ENCODE data around the gene PLSCR4. TPM values are rescaled to one million over a fixed set of nuclear protein-coding genes. Genes with fewer than 3 reads are reported as not detected.
"Not testable (repeated sequence)": the region's sequence is repeated elsewhere in the genome, so short reads cannot be mapped to it uniquely, and the experiment has no call there.

The PLSCR4 gene
- total RNA-seq, 1 donor from 2014 or later, result 1.0 TPM

DNA sequence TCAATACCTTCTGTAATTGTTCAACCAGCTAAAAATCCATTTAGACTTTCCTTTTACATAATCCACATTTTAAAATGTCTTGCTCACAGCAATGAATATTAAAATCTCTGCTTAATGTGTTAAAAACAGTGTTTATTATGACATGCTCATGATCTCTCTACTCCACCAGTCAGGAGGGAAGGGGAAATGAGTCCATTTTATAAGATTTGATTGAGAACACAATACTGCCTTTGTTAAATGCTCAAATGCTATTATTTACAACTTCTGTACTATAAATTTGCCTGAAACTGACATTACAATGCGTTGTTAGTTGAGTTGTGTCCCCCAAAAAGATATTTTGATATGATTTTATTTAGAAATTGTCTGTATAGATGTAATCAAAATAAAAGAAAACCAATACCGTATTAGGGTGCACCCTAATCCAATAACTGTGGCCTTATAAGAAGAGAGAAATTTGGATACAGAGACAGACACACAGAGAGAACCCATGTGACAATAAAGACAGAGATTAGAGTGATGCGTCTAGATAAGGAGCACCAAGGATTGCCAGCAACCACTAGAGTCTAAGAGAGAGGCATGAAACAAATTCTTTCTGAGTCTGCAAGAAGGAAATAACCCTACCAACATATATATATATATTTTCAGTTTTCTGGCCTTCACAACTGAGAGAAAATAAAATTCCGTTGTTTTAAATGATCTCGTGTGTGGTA, 9.1 kb upstream of the PLSCR4 start:
- TF ChIP-seq, protein P1, sequence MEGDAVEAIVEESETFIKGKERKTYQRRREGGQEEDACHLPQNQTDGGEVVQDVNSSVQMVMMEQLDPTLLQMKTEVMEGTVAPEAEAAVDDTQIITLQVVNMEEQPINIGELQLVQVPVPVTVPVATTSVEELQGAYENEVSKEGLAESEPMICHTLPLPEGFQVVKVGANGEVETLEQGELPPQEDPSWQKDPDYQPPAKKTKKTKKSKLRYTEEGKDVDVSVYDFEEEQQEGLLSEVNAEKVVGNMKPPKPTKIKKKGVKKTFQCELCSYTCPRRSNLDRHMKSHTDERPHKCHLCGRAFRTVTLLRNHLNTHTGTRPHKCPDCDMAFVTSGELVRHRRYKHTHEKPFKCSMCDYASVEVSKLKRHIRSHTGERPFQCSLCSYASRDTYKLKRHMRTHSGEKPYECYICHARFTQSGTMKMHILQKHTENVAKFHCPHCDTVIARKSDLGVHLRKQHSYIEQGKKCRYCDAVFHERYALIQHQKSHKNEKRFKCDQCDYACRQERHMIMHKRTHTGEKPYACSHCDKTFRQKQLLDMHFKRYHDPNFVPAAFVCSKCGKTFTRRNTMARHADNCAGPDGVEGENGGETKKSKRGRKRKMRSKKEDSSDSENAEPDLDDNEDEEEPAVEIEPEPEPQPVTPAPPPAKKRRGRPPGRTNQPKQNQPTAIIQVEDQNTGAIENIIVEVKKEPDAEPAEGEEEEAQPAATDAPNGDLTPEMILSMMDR (conservative IDR thresholded peaks at IDR 0.05), result no peak
- no peaks in the 10 kb centered on the region for H3K27me3 Mint-ChIP-seq (ENCODE audit: low read depth)
- DNase-seq (ENCODE audit: low read depth, low spot score), result no peak
- peaks cover 3% of the 10 kb centered on the region for H3K4me1 Mint-ChIP-seq
- no peaks in the 10 kb centered on the region for H3K9me3 Mint-ChIP-seq
- H3K27ac Mint-ChIP-seq (ENCODE audit: unreplicated experiment), result no peak overlapping the region
- H3K4me3 Mint-ChIP-seq, result no peak overlapping the region
- H3K36me3 Mint-ChIP-seq (ENCODE audit: low read depth), result no peaks in the 10 kb centered on the region

DNA sequence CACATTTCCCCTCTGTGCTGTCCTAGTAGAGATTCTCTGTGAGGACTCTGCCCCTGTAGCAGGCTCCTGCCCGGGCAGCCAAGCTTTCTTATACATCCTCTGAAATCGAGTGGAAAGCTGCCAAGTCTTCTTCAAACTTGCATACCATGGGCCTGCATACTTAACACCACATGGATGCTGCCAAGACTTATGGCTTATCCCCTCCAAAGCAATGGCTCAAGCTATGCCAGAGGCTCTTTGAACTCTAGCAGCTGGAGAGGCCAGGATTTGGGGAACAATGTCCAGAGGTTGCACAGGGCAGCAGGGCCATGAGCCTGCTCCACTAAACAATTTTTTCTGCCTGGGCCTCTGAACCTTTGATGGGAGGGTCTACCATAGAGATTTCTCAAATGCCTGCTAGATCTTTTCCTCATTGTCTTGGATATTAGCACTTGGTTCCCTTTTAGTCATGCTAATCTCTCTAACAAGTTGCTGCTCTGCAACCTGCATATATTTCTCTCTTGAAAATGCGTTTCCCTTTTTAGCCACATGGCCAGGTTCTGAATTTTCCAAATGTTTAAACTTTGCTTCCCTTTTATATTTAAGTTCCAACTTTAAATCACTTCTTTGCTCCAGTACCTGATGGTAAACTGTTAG, 6.1 kb upstream of the PLSCR4 start:
- H3K27me3 Mint-ChIP-seq (ENCODE audit: low read depth), result no peaks in the 10 kb centered on the region
- peaks cover 3% of the 10 kb centered on the region for H3K4me1 Mint-ChIP-seq
- peaks cover 3% of the 10 kb centered on the region for H3K36me3 Mint-ChIP-seq (ENCODE audit: low read depth)
- DNase-seq (ENCODE audit: low read depth, low spot score), result no peak
- no peak overlapping the region for H3K27ac Mint-ChIP-seq (ENCODE audit: unreplicated experiment)
- no peak overlapping the region for H3K4me3 Mint-ChIP-seq
- no peaks in the 10 kb centered on the region for H3K9me3 Mint-ChIP-seq
- TF ChIP-seq, protein P1 (conservative IDR thresholded peaks at IDR 0.05), result no peak

DNA sequence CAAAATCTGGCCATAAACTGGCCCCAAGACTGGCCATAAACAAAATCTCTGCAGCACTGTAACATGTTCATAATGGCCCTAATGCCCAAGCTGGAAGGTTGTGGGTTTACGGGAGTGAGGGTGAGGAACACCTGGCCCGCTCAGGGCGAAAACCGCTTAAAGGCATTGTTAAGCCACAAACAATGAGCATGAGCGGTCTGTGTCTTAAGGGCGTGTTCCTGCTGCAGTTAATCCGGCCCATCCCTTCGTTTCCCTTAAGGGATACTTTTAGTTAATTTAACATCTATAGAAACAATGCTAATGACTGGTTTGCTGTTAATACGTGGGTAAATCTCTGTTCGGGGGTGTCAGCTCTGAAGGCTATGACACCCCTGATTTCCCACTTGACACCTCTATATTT, 1.5 kb upstream of the PLSCR4 start:
- not testable (repeated sequence) for H3K27ac Mint-ChIP-seq (ENCODE audit: unreplicated experiment); DNase-seq (ENCODE audit: low read depth, low spot score); H3K9me3 Mint-ChIP-seq; H3K36me3 Mint-ChIP-seq (ENCODE audit: low read depth); H3K4me1 Mint-ChIP-seq
- H3K4me3 Mint-ChIP-seq, result peak overlapping the region; percentile 56
- peaks cover 11% of the 10 kb centered on the region for H3K27me3 Mint-ChIP-seq (ENCODE audit: low read depth)

DNA sequence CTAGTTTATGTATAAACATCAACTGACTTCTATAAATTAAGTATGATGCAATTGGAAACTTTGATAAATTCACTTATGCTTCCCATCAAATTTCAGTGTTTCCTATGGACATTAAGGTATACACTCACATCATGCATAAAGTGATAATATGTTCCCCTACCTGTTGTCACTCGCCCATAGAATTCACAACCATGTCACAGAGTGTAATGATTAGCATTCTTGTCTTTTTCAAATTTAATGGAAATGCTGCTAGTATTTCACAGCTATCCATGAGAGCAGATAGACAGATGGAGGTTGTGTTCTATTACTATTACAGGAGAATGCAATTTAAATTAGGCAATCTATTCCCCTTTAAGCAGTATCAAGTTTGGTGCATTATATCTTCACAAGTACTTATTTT, 984 bp downstream of the PLSCR4 start:
- TF ChIP-seq, protein P1 (conservative IDR thresholded peaks at IDR 0.05), result no peak
- H3K9me3 Mint-ChIP-seq, result no peaks in the 10 kb centered on the region

DNA sequence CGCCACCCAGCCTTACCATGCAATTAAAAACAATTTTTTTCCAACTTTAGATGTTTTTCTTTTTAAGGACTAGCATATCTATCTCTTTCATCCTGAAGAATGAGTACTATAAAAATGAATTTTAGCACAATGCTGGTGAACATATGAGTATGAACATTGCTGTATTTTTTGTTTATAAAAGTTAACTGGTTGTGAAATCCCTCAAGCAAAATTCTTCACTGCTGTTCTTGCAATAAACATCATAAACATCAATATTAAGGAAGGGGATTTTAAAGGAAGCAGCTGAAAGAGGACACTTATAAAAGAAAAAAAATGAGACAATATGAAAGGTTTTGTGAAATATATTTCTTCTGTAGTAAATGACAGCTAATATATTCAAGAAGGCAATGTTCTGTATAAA, 3.0 kb downstream of the PLSCR4 start:
- Mint-ChIP-seq H3K4me3 (no peak overlapping the region), H3K9me3 (no peaks in the 10 kb centered on the region), H3K27me3 (ENCODE audit: low read depth) (peaks cover 11% of the 10 kb centered on the region), H3K36me3 (ENCODE audit: low read depth) (no peaks in the 10 kb centered on the region), H3K4me1 (peaks cover 6% of the 10 kb centered on the region), H3K27ac (ENCODE audit: unreplicated experiment) (no peak overlapping the region)
- no peak for DNase-seq (ENCODE audit: low read depth, low spot score)
- TF ChIP-seq, protein P1 (conservative IDR thresholded peaks at IDR 0.05), result no peak

More for the DNA sequence above, 984 bp downstream of the PLSCR4 start:
- no peak overlapping the region for H3K27ac Mint-ChIP-seq (ENCODE audit: unreplicated experiment)
- peaks cover 6% of the 10 kb centered on the region for H3K4me1 Mint-ChIP-seq
- H3K36me3 Mint-ChIP-seq (ENCODE audit: low read depth), result peaks cover 3% of the 10 kb centered on the region
- H3K4me3 Mint-ChIP-seq, result peak overlapping the region; percentile 94
- no peak for DNase-seq (ENCODE audit: low read depth, low spot score)
- peaks cover 11% of the 10 kb centered on the region for H3K27me3 Mint-ChIP-seq (ENCODE audit: low read depth)

DNA sequence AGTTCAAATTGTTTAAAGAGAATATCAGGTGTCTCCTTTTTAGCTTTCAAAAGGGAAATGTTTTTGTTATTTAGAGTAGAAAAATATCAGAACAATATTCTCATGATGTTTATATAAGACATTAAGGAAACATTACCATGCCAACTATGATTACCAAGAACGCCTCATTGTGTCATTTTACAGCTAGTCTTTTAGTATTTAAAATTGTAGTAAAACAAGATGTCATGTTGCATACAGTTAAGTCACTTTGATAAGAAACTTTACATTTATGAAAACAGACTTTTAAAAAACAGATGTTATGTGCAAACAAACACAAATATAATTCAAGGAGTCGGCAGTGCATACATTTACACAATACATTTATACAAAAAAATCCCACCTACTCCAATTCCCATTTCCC, 4.4 kb downstream of the PLSCR4 start:
- H3K4me3 Mint-ChIP-seq, result no peak overlapping the region
- no peak overlapping the region for H3K27ac Mint-ChIP-seq (ENCODE audit: unreplicated experiment)
- peaks cover 6% of the 10 kb centered on the region for H3K4me1 Mint-ChIP-seq

More for the DNA sequence above, 4.4 kb downstream of the PLSCR4 start:
- no peak for DNase-seq (ENCODE audit: low read depth, low spot score)
- Mint-ChIP-seq H3K27me3 (ENCODE audit: low read depth) (peaks cover 11% of the 10 kb centered on the region), H3K36me3 (ENCODE audit: low read depth) (no peaks in the 10 kb centered on the region), H3K9me3 (no peaks in the 10 kb centered on the region)
- TF ChIP-seq, protein P1 (conservative IDR thresholded peaks at IDR 0.05), result no peak

Measured in neural crest cell (in vitro differentiated cells).